ENCODE measurements around the gene ZNF546.

GRCh38 chr19:40005691-40006272 lies 8.9 kb downstream of the ZNF546 start:
- TF ChIP-seq POLR2A (IDR thresholded peaks at IDR 0.05) = no peak
- TF ChIP-seq CTCF (IDR thresholded peaks at IDR 0.05) = no peak
